ENCODE data around the gene NWD2. TPM values are rescaled to one million over a fixed set of nuclear protein-coding genes. Genes with fewer than 3 reads are reported as not detected.

Gene NWD2
- total RNA-seq, 1 donor from 2014 or later = not detected

GRCh38 chr4:37232315-37232714 is 12.2 kb upstream of the NWD2 start:
- H3K27me3 Mint-ChIP-seq (ENCODE audit: unreplicated experiment) = no peaks in the 10 kb centered on the region

GRCh38 chr4:37236165-37236564 is 8.4 kb upstream of the NWD2 start:
- Mint-ChIP-seq H3K4me3 (ENCODE audit: unreplicated experiment) (no peak overlapping the region), H3K36me3 (ENCODE audit: unreplicated experiment) (no peaks in the 10 kb centered on the region), H3K9me3 (ENCODE audit: unreplicated experiment) (no peaks in the 10 kb centered on the region), H3K27me3 (ENCODE audit: unreplicated experiment) (peaks cover 4% of the 10 kb centered on the region), H3K27ac (ENCODE audit: unreplicated experiment) (no peak overlapping the region), H3K4me1 (ENCODE audit: unreplicated experiment) (no peaks in the 10 kb centered on the region)
- no peak for DNase-seq (ENCODE audit: extremely low spot score, unreplicated experiment)
- TF ChIP-seq CTCF (IDR thresholded peaks at IDR 0.05) = no peak

More at GRCh38 chr4:37232315-37232714, 12.2 kb upstream of the NWD2 start:
- H3K36me3 Mint-ChIP-seq (ENCODE audit: unreplicated experiment) = no peaks in the 10 kb centered on the region
- no peaks in the 10 kb centered on the region for H3K9me3 Mint-ChIP-seq (ENCODE audit: unreplicated experiment)
- no peak for DNase-seq (ENCODE audit: extremely low spot score, unreplicated experiment)
- no peak overlapping the region for H3K4me3 Mint-ChIP-seq (ENCODE audit: unreplicated experiment)
- no peak for TF ChIP-seq CTCF (IDR thresholded peaks at IDR 0.05)
- H3K27ac Mint-ChIP-seq (ENCODE audit: unreplicated experiment) = no peak overlapping the region
- H3K4me1 Mint-ChIP-seq (ENCODE audit: unreplicated experiment) = no peaks in the 10 kb centered on the region

GRCh38 chr4:37241647-37242046 is 2.9 kb upstream of the NWD2 start:
- Mint-ChIP-seq H3K36me3 (ENCODE audit: unreplicated experiment) (no peaks in the 10 kb centered on the region), H3K4me1 (ENCODE audit: unreplicated experiment) (peaks cover 3% of the 10 kb centered on the region), H3K9me3 (ENCODE audit: unreplicated experiment) (no peaks in the 10 kb centered on the region), H3K4me3 (ENCODE audit: unreplicated experiment) (no peak overlapping the region), H3K27ac (ENCODE audit: unreplicated experiment) (no peak overlapping the region), H3K27me3 (ENCODE audit: unreplicated experiment) (peaks cover 45% of the 10 kb centered on the region)
- no peak for TF ChIP-seq CTCF (IDR thresholded peaks at IDR 0.05)
- DNase-seq (ENCODE audit: extremely low spot score, unreplicated experiment) = no peak

GRCh38 chr4:37243051-37243450 is 1.5 kb upstream of the NWD2 start:
- H3K27me3 Mint-ChIP-seq (ENCODE audit: unreplicated experiment) = peaks cover 55% of the 10 kb centered on the region
- H3K27ac Mint-ChIP-seq (ENCODE audit: unreplicated experiment) = no peak overlapping the region
- H3K36me3 Mint-ChIP-seq (ENCODE audit: unreplicated experiment) = no peaks in the 10 kb centered on the region

More at GRCh38 chr4:37243051-37243450, 1.5 kb upstream of the NWD2 start:
- Mint-ChIP-seq H3K9me3 (ENCODE audit: unreplicated experiment) (no peaks in the 10 kb centered on the region), H3K4me1 (ENCODE audit: unreplicated experiment) (peaks cover 3% of the 10 kb centered on the region), H3K4me3 (ENCODE audit: unreplicated experiment) (no peak overlapping the region)
- TF ChIP-seq CTCF (IDR thresholded peaks at IDR 0.05) = no peak
- no peak for DNase-seq (ENCODE audit: extremely low spot score, unreplicated experiment)

Measured in osteocyte (in vitro differentiated cells).